Uterus (tissue), 4 donors: ENCODE results near the gene SLC4A1. TPM values are rescaled to one million over a fixed set of nuclear protein-coding genes. Genes with fewer than 3 reads are reported as not detected.

Source experiments
- DNase-seq, 2 donors: peaks; one replicate each; pipeline ENCODE4 v3.0.0-alpha.2; 2019 to 2020
- H3K27ac ChIP-seq, 2 donors: fragments of 200-600 bp; sonication (generic); 1 replicate in 1 of 2; 2 replicates in 1 of 2; pipeline ENCODE4 v1.5.1; 2016 to 2018
- H3K27me3 ChIP-seq, 2 donors: fragments of 200-600 bp; sonication (generic); one replicate each; pipeline ENCODE4 v1.5.1; 2018 to 2019; ENCODE audit warnings: control low read depth in 1 of 2
- H3K36me3 ChIP-seq, 2 donors: fragments of 200-600 bp; sonication (generic); one replicate each; pipeline ENCODE4 v1.5.1; 2019; ENCODE audit warnings: control low read depth in 1 of 2
- H3K4me1 ChIP-seq, 2 donors: fragments of 200-600 bp; sonication (generic); one replicate each; pipeline ENCODE4 v1.5.1; 2018 to 2019; ENCODE audit warnings: control low read depth in 1 of 2
- H3K4me3 ChIP-seq, 2 donors: fragments of 200-600 bp; sonication (generic); 1 replicate in 1 of 2; 2 replicates in 1 of 2; pipeline ENCODE4 v1.5.1; 2018 to 2019; ENCODE audit warnings: mild to moderate bottlenecking in 1 of 2
- H3K9me3 ChIP-seq, 2 donors: fragments of 200-600 bp; sonication (generic); one replicate each; pipeline ENCODE4 v1.5.1; 2019; ENCODE audit warnings: control low read depth in 1 of 2
- CTCF ChIP-seq, 4 experiments: fragments of 200-600 bp in 2 of 4; fragments of 450-650 bp in 2 of 4; sonication (generic) in 2 of 4; IDR thresholded peaks; one replicate each; pipeline ENCODE4 v1.5.1; 2016 to 2019; ENCODE audit warnings: antibody characterized with exemption in 4 of 4, mild to moderate bottlenecking in 2 of 4, moderate library complexity in 1 of 4
- POLR2A ChIP-seq, 2 donors: fragments of 450-650 bp; IDR thresholded peaks; one replicate each; pipeline ENCODE4 v1.6.1; 2016; ENCODE audit warnings: antibody characterized with exemption in 2 of 2, mild to moderate bottlenecking in 1 of 2, moderate library complexity in 1 of 2
- intact Hi-C: fragments of 100-400 bp; cut with DNase I; formaldehyde crosslinking; loops from one replicate; pipeline ENCODE4 v1.15.1; 2023; ENCODE audit warnings: low total_unique reads
- total RNA-seq, 4 donors: library from RNA; depleted of rRNA in 3 of 4; stranded (reverse); fragments of >200 nt in 3 of 4; gene quantifications; one replicate each; pipeline versions ENCODE4 v1.1.0 to v1.2.4, GENCODE V29; 2014 to 2023
- donor health status: DM: yes; HTN: yes; CAD: no.

Gene SLC4A1
- total RNA-seq, 4 donors from 2014 or later: 8.4 TPM; not detected in 3

- Histone ChIP-seq H3K27ac (no peak overlapping the region), H3K9me3 (no peaks in the 10 kb centered on the region), H3K36me3 (no peaks in the 10 kb centered on the region), H3K27me3 (no peaks in the 10 kb centered on the region), H3K4me1 (no peaks in the 10 kb centered on the region), H3K4me3 (no peak overlapping the region)
- intact Hi-C loops: no loop called here
- TF ChIP-seq CTCF (IDR thresholded peaks at IDR 0.05) (no peak), POLR2A (IDR thresholded peaks at IDR 0.05) (no peak)
- DNase-seq: no peak
Observed at GRCh38 chr17:44269535-44270240, 1.8 kb upstream of the SLC4A1 start.

GRCh38 chr17:44268709-44269534 lies 987 bp upstream of the SLC4A1 start:
- no peaks in the 10 kb centered on the region for H3K9me3 ChIP-seq
- intact Hi-C loops: no loop called here
- TF ChIP-seq POLR2A (IDR thresholded peaks at IDR 0.05): no peak
- no peak for TF ChIP-seq CTCF (IDR thresholded peaks at IDR 0.05)

GRCh38 chr17:44267165-44267455 lies 825 bp downstream of the SLC4A1 start:
- DNase-seq: no peak
- no peak for TF ChIP-seq POLR2A (IDR thresholded peaks at IDR 0.05)
- no peak for TF ChIP-seq CTCF (IDR thresholded peaks at IDR 0.05)
- no peaks in the 10 kb centered on the region for H3K36me3 ChIP-seq
- no peak overlapping the region for H3K27ac ChIP-seq
- H3K4me1 ChIP-seq: no peaks in the 10 kb centered on the region
- no peaks in the 10 kb centered on the region for H3K27me3 ChIP-seq
- H3K9me3 ChIP-seq: no peaks in the 10 kb centered on the region
- no peak overlapping the region for H3K4me3 ChIP-seq
- intact Hi-C loops: no loop called here

More at GRCh38 chr17:44268709-44269534, 987 bp upstream of the SLC4A1 start:
- Histone ChIP-seq H3K4me1 (no peaks in the 10 kb centered on the region), H3K36me3 (no peaks in the 10 kb centered on the region), H3K4me3 (no peak overlapping the region), H3K27ac (no peak overlapping the region), H3K27me3 (no peaks in the 10 kb centered on the region)
- no peak for DNase-seq

- Histone ChIP-seq H3K27me3 (no peaks in the 10 kb centered on the region), H3K4me3 (no peak overlapping the region), H3K4me1 (no peaks in the 10 kb centered on the region), H3K9me3 (no peaks in the 10 kb centered on the region), H3K27ac (no peak overlapping the region), H3K36me3 (no peaks in the 10 kb centered on the region)
- no peak for DNase-seq
- TF ChIP-seq CTCF (IDR thresholded peaks at IDR 0.05) (no peak), POLR2A (IDR thresholded peaks at IDR 0.05) (no peak)
- intact Hi-C loops: no loop called here
Observed at GRCh38 chr17:44266402-44267164, 1.4 kb downstream of the SLC4A1 start.
